ENCODE measurements around the gene TRABD2B. TPM values are rescaled to one million over a fixed set of nuclear protein-coding genes. Genes with fewer than 3 reads are reported as not detected.

The TRABD2B gene
- total and polyA plus RNA-seq, 11 donors: 0.31 to 1.1 (median 0.80) TPM

DNA sequence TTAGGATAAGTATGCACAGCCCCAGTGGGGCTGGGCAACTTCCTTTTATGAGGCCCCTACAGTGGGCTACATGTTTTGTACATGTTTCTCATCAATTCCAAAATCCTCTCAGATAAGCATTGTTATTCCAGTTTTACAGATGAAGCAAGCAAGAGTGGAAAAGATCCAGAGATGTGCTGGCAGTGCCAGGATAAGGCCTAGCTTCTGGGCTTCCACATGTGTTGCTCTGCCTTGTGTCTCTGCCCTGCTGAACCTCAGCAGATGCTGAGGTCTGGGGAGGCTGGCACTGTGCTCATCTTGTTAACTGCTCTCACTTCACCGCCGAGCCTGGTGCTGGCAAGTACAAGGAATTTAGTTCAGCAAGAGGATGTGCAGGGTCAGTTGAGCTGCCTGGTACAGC is 202.1 kb downstream of the TRABD2B start:
- no peak overlapping the region for H3K27ac ChIP-seq
- DNase-seq: no peak
- 85 to 100% (median 91%) methylated on average over 2 of the region's 2 CpGs for WGBS, 4 donors
- TF ChIP-seq POLR2A (IDR thresholded peaks at IDR 0.05): no peak
- TF ChIP-seq CTCF (IDR thresholded peaks at IDR 0.05): no peak
- H3K4me3 ChIP-seq: no peak overlapping the region
- no peaks in the 10 kb centered on the region for H3K9me3 ChIP-seq
- no peak for ATAC-seq
- intact Hi-C loops (cut with DNase I): no loop called here
- no peaks in the 10 kb centered on the region for H3K27me3 ChIP-seq
- peaks cover 0 to 6% (median 0%) of the 10 kb centered on the region in 12 donors for H3K4me1 ChIP-seq
- H3K36me3 ChIP-seq: no peaks in the 10 kb centered on the region

DNA sequence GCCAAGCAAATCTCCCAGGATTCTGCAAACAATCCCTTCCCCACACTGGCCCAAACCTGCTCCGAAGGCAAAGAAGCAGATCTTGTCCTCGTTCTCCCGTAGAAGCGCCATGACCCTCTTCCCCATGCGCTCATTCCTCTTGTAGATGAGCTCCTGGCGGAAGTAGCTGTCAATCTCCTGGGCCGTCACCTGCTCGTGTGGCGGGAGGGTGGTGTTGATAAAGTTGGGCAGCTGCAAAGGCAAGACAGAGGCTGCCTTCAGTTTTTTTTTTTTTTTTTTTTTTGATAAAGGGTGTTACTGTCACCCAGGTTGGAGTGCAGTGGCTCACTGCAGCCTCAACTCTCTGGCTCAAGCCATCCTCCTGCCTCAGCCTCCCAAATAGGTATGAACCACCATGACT is 202.7 kb downstream of the TRABD2B start:
- intact Hi-C loops (cut with DNase I): no loop called here
- 94 to 95% (median 95%) methylated on average over 9 of the region's 9 CpGs for WGBS, 4 donors
- H3K36me3 ChIP-seq: no peaks in the 10 kb centered on the region
- no peak overlapping the region for H3K4me3 ChIP-seq
- H3K27ac ChIP-seq: no peak overlapping the region
- DNase-seq (no peak), ATAC-seq (no peak)
- H3K9me3 ChIP-seq: no peaks in the 10 kb centered on the region
- no peaks in the 10 kb centered on the region for H3K27me3 ChIP-seq
- TF ChIP-seq POLR2A (IDR thresholded peaks at IDR 0.05): no peak
- TF ChIP-seq CTCF (IDR thresholded peaks at IDR 0.05): no peak
- H3K4me1 ChIP-seq: peaks cover 0 to 6% (median 0%) of the 10 kb centered on the region in 12 donors

- Histone ChIP-seq H3K27ac (no peak overlapping the region), H3K36me3 (no peaks in the 10 kb centered on the region), H3K4me1 (peaks cover 0 to 6% (median 0%) of the 10 kb centered on the region in 12 donors), H3K27me3 (no peaks in the 10 kb centered on the region), H3K4me3 (no peak overlapping the region), H3K9me3 (no peaks in the 10 kb centered on the region)
- WGBS, 4 donors: 75 to 94% (median 83%) methylated on average over 5 of the region's 5 CpGs
- TF ChIP-seq CTCF (IDR thresholded peaks at IDR 0.05) (no peak), POLR2A (IDR thresholded peaks at IDR 0.05) (no peak)
- intact Hi-C loops (cut with DNase I): no loop called here
- no peak for DNase-seq
- ATAC-seq: no peak
Observed at GRCh38 chr1:47794081-47794480, 203.1 kb downstream of the TRABD2B start.

- Histone ChIP-seq H3K27ac (no peak overlapping the region), H3K27me3 (no peaks in the 10 kb centered on the region), H3K9me3 (no peaks in the 10 kb centered on the region), H3K36me3 (no peaks in the 10 kb centered on the region), H3K4me1 (peaks cover 0 to 6% (median 0%) of the 10 kb centered on the region in 12 donors), H3K4me3 (no peak overlapping the region)
- intact Hi-C loops (cut with DNase I): no loop called here
- ATAC-seq (no peak), DNase-seq (no peak)
- TF ChIP-seq POLR2A (IDR thresholded peaks at IDR 0.05) (no peak), CTCF (IDR thresholded peaks at IDR 0.05) (no peak)
Observed at GRCh38 chr1:47793563-47793962, 203.6 kb downstream of the TRABD2B start.
